T47D (cell line): Measurements from ENCODE around the gene ARHGAP24.

Source experiments
- DNase-seq, 2 experiments: peaks; one replicate each; pipeline versions ENCODE4 v3.0.0 to v3.0.0-alpha.2; 2011 to 2012; ENCODE audit warnings: low read depth in 1 of 2, low spot score in 1 of 2
- JUND ChIP-seq: IDR thresholded peaks from 2 replicates; pipeline ENCODE4 v1.6.1; 2012; ENCODE audit warnings: low read depth
- in situ Hi-C: cut with HindIII; loops from 2 replicates; pipeline ENCODE4 v1.10.0; 2016; ENCODE audit warnings: low sequenced_read_pairs, low pct_unique_long_range_greater_than_20kb

ARHGAP24 gene

DNA sequence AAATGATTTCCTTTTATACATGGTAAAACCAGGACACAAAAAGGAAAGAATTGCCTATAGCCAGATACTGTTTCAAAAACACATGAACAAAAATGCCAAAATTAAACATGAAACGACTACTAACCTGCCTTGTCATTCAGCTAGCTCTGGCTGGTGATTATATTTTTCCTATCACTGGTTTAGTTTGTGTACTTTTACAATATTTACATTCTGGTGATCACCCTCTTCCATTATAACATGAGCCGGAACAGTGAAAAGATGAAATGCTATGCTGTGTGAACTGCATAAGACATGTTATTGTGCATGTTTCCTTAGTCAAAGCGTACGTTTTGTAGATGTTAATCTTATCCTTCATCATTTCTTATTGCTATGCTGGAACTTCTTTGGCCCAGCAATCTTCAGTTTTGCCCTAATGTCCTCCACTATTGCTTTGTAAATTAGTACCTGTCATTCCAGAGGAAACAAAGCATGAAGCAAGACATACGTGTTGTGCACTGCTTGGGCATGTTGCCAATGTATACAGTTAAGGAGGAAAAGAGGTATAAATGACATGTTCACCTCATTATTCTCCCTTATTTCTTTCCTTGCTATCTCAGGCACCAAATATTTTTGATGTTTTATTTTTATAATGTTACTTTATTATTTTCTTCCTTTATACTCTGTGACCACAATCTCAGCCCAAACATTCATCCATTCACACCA, 386.3 kb downstream of the ARHGAP24 start:
- no peak for TF ChIP-seq JUND
- DNase-seq = peak in 1 of 2 experiments; percentile 26
- in situ Hi-C loops = no loop called here

DNA sequence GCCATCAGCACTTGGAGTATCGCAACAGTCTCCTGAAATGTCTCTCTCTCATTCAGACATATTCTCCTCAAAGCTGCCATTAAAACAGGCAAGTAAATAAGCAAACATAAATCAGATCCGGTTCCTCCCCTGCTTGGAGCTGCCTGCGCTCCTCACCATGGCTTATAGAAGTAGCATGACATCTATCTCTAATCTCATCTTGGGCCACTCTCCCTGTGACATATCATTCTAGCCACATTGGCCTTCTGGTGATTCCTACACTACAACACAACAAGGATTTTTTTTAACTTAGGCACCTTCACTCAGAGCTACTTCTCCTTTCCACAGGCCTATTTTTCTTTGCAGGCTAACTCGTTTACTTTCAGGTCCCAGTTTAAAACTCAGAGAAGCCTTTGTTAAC, 387.9 kb downstream of the ARHGAP24 start:
- TF ChIP-seq JUND = no peak
- in situ Hi-C loops = no loop called here
- no peak for DNase-seq

DNA sequence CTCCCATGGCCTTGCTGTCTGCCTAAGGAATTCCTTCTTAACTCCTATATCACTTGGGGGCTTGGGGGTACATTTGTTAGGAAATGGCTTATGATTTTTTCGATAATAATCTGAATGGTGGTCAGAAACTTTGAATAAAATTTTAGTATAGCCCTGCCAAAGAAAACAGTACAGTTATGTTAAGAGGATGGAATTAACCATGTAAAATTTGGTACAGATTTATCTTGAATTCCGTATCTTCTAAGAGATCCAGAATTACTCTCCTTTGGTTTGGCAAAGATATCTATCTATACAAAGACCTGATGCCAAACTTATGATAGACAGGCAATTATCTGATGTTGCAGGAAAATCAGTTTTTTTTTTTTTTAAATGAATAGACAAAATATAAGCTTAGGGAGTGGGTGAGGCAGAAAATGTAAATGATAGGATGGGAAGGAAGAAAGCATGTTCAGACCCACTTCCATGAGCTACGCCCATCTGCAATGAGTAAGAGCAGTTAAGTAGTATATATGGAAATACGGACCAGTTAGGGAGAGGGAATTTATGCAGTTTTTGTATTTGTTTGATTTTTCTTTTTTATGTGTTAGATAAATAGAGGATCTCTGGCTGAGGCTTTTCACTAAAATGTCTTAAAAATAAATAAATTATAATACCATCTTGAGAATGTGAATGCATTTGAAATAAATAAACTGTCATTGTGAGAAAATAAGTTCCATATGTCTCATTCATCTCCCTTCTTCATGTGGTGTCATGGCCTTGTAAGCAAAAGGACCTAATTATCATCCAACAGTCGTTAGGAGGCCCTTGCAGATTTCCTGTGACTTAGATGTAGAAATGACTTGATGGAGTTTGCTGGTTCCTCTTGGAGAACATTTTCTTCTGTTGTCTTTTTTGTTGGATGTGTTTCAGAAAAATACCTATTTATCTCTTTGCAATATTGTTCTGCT, 389.6 kb downstream of the ARHGAP24 start:
- TF ChIP-seq JUND = no peak
- in situ Hi-C loops = no loop called here
- no peak for DNase-seq

DNA sequence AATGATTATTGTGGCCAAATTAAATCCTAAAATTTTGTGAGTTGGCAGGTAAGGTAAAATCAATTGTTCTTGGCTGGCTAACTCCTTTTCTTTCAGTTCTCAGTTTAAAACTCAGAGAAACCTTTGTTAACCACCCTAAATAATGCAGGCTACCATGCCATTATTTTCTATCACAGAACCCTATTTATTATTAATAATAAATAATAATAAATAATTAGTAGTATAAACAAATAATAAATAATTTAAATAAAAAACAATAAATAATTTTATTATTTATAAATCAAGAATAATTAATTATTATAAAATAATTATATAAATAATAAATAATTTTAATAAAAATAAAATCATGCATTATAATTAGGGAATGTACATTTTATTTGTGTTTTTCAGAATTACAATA, 390.3 kb downstream of the ARHGAP24 start:
- in situ Hi-C loops = no loop called here
- no peak for TF ChIP-seq JUND
- no peak for DNase-seq

DNA sequence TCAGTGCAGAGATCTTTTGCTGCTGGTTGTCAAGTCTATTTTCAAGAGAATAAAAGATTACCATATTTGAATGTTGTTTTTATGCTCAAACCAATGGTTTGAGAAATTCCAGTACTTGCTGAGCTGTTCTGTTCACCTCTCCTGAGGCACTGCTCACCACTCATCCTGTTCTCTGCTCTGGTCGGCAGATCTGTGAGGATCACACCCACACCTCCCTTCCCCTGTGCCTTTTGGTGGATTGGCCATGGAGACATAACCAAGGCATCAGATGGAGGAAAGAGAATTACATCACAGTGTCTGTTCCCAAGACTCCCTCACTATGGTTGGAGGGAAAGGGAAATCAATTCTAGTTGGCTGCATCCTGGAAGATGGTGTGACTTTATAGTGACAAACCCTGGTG, 391.6 kb downstream of the ARHGAP24 start:
- in situ Hi-C loops = no loop called here
- no peak for DNase-seq
- no peak for TF ChIP-seq JUND

DNA sequence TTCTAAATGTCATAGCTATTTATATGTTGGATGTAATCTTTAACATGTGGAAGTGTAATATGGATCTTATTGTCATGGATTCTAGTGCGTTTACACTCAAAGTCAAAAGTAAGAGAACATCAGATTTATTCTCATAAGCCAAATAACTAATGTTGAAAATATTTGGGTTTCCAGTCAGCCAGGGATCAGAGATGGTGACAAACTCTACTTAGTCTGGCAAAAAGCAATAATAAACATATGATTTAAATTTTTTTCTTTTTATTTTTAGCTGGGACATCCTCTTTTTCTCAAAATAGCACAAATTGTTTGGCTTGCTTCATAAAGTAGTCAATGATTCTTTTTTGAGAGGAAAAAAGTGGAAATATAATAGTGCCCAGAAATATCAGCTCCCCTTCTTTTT, 392.3 kb downstream of the ARHGAP24 start:
- no peak for TF ChIP-seq JUND
- no peak for DNase-seq
- in situ Hi-C loops = no loop called here

DNA sequence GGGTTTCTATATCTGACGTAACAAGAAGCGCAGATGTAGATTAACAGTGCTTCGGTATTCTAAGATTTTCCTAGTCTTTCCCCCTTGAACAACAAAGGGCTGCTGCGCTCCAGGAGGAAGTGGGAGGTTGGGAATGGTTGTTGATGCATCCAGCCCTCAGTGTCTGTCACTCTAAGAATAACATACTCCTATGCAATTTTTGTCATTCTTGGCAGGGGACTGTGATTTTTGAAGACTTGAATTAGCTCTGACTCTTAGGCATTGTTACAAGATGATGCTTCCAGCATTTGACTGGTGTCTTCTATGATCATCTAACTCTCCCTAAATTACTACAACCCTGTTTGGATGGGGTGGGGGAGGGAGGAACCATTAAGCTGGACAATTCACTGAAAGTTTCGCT, 394.2 kb downstream of the ARHGAP24 start:
- no peak for DNase-seq
- no peak for TF ChIP-seq JUND
- in situ Hi-C loops = no loop called here

DNA sequence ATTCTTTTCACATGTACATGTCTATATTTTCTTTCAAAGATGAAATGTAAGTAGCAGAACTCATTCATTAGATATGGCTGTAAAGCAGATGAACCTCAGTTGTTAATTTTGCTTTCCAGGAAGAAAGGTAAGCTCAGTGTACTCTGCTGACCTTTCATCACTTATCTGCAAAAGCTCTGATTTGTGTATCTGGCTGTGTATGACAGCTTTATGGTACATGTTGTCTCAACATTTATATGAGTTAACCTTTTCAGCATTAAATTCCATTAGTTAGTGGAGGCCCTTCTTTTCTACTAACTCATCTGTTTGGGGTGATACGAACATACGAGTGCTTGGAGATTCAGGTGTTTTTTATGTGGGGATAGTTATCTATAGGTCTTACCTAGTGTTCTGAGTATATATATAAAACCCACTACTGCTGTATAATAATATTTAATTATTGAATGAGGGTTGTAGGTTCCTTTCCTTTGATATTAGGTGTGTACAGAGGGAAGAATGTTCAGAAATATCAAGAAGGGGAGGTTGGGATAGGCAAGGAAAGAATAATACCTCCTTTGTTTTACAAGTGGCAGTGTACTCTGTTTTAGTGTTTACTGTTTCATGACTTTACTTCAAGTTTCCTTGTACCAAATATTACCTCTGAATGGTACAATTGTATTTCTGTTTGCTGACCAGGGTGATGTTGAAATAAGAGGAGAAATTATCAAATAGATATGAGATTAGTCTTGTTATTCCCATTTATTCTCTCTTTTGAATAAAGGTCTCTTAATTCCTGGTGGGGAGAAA, 395.5 kb downstream of the ARHGAP24 start:
- no peak for DNase-seq
- no peak for TF ChIP-seq JUND
- in situ Hi-C loops = no loop called here

DNA sequence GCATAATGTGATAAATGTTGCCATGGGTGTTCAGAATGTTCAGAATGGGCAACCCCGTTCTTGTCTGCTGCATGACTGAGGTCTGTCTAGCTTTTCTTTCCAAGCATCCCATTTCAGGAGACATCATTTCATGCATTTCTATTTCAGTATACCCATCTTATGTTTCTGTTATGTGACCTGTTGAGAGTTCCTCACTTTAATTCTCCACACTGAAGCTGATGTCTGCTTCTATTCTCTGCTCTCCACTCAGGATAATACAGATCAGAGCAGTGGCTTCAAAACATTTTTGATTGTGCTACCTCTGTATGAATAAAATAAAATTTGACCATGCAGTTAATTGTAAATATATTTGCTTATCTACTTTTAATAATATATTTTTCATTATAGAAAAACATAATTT, 398.6 kb downstream of the ARHGAP24 start:
- no peak for DNase-seq
- TF ChIP-seq JUND = no peak
- in situ Hi-C loops = no loop called here

DNA sequence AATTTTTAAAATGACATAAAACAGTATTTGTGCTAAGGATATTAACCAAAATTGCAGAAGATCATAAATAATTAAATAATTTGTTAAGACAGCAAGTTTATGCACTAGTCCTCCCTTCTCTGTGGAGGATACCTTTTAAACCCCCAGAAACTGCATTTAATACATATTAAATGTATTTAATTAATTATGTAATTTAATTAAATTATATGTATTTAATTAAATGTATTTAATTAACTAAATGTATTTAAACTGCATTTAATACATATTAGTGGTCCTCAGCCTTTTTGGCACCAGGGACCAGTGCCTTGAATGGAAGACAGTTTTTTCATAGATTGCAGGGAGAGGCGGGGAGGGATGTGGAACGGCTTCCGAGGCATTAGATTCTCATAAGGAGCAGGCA, 404.6 kb downstream of the ARHGAP24 start:
- in situ Hi-C loops = no loop called here
- TF ChIP-seq JUND = no peak

DNA sequence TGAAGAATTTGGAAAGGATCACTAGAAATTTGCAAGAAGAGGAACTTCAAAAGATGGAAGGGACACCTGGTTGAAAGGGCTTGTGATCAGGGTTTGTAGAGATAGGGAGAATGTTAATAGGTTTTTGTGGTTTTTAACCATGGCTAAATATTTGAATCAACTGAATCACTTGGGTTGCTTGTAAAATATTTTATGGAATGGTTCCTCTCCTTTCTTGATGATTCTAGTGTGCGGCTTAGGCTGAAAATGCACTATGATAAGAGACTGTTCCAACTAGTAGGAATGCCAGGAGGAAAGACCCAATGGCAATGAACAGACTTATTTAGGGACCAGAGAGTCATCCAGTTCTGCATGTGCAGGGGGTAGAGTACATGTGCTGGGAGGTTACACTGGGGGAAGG, 408.2 kb downstream of the ARHGAP24 start:
- no peak for TF ChIP-seq JUND
- no peak for DNase-seq
- in situ Hi-C loops = no loop called here

More for the DNA sequence above, 404.6 kb downstream of the ARHGAP24 start:
- no peak for DNase-seq

DNA sequence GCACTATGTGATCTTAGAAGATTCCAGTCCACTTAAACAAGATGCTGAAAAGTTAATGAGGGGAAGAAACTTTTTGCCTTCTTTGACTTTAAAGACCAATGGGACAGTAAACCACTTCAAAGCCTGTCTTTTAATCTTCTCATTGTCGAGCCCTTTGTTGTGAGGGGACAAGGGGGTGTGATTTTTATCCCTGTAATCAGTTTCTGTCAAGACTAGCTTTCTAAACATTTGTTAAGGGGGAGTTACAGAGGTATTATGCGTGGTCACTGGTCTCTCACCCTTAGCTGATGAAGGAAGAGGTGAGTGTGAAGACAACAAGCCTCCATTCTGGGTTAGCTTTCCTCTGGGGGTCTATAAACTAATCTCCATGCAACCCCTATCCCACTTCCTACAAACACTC, 409.3 kb downstream of the ARHGAP24 start:
- no peak for DNase-seq
- in situ Hi-C loops = no loop called here
- no peak for TF ChIP-seq JUND
